Central memory CD8-positive, alpha-beta T cell (primary cell): ENCODE results near the gene TNS2.
"Not testable (repeated sequence)": the region's sequence is repeated elsewhere in the genome, so short reads cannot be mapped to it uniquely, and the experiment has no call there.

ENCODE experiments used
- ATAC-seq: fragments of 150-1000 bp; cut with Tn5 transposase; replicated peaks from 2 replicates; pipeline ENCODE4 v1.10.0; 2022; ENCODE audit warnings: mild to moderate bottlenecking, moderate FRiP score, moderate number of reproducible peaks; ENCODE audit not compliant: poor library complexity, severe bottlenecking; ENCODE audit errors: extremely low read depth
- DNase-seq, 2 donors: peaks; one replicate each; pipeline ENCODE4 v3.0.0; 2021; ENCODE audit warnings: low spot score in 2 of 2
- H3K27ac Mint-ChIP-seq: one replicate; pipeline ENCODE4 v1.8.0; 2022; ENCODE audit warnings: low read depth, mild to moderate bottlenecking, moderate library complexity, mixed read lengths
- H3K27me3 Mint-ChIP-seq: one replicate; pipeline ENCODE4 v1.8.0; 2022; ENCODE audit warnings: mixed read lengths
- H3K36me3 Mint-ChIP-seq: one replicate; pipeline ENCODE4 v1.8.0; 2022; ENCODE audit warnings: mild to moderate bottlenecking, moderate library complexity, mixed read lengths; ENCODE audit not compliant: insufficient read depth
- H3K4me1 Mint-ChIP-seq: one replicate; pipeline ENCODE4 v1.8.0; 2022; ENCODE audit warnings: mixed read lengths
- H3K4me3 Mint-ChIP-seq: one replicate; pipeline ENCODE4 v1.8.0; 2022; ENCODE audit warnings: mild to moderate bottlenecking, moderate library complexity, mixed read lengths
- H3K9me3 Mint-ChIP-seq: one replicate; pipeline ENCODE4 v1.8.0; 2022; ENCODE audit warnings: mixed read lengths

Gene TNS2

GRCh38 chr12:53049571-53050318 is at the start of gene TNS2:
TNS2 (plus strand) TSS chr12:53050065; CDS start chr12:53050186, 121 bp downstream.
- DNase-seq (no peak), ATAC-seq (no peak)
- peaks cover 12% of the 10 kb centered on the region for H3K36me3 Mint-ChIP-seq
- no peaks in the 10 kb centered on the region for H3K27me3 Mint-ChIP-seq
- peaks cover 23% of the 10 kb centered on the region for H3K4me1 Mint-ChIP-seq
- H3K27ac Mint-ChIP-seq = peak within 1 kb of the TSS; percentile 8
- H3K9me3 Mint-ChIP-seq = no peaks in the 10 kb centered on the region
- H3K4me3 Mint-ChIP-seq = no peak within 1 kb of the TSS

GRCh38 chr12:53004178-53004577 is 45.7 kb upstream of the TNS2 start:
- Mint-ChIP-seq H3K27ac (no peak overlapping the region), H3K27me3 (peaks cover 11% of the 10 kb centered on the region), H3K9me3 (no peaks in the 10 kb centered on the region), H3K4me1 (peaks cover 30% of the 10 kb centered on the region), H3K4me3 (no peak overlapping the region), H3K36me3 (peaks cover 20% of the 10 kb centered on the region)
- ATAC-seq (no peak), DNase-seq (no peak)

GRCh38 chr12:53004582-53004981 is 45.3 kb upstream of the TNS2 start:
- no peak for DNase-seq
- peaks cover 20% of the 10 kb centered on the region for H3K36me3 Mint-ChIP-seq
- no peak overlapping the region for H3K27ac Mint-ChIP-seq
- H3K9me3 Mint-ChIP-seq = no peaks in the 10 kb centered on the region
- H3K4me1 Mint-ChIP-seq = peaks cover 33% of the 10 kb centered on the region
- H3K4me3 Mint-ChIP-seq = no peak overlapping the region
- ATAC-seq = no peak
- H3K27me3 Mint-ChIP-seq = peaks cover 6% of the 10 kb centered on the region

- H3K27ac Mint-ChIP-seq = peak overlapping the region; percentile 90
- H3K27me3 Mint-ChIP-seq = no peaks in the 10 kb centered on the region
- no peaks in the 10 kb centered on the region for H3K9me3 Mint-ChIP-seq
- peak overlapping the region; percentile 100 for H3K4me3 Mint-ChIP-seq
- ATAC-seq (no peak), DNase-seq (peak in 1 of 2 donors; percentile 9)
- H3K36me3 Mint-ChIP-seq = peaks cover 20% of the 10 kb centered on the region
- peaks cover 41% of the 10 kb centered on the region for H3K4me1 Mint-ChIP-seq
These were observed 44.5 kb upstream of the TNS2 start for GRCh38 chr12:53005215-53005985.

GRCh38 chr12:53005986-53006809 is 43.7 kb upstream of the TNS2 start, which contains the start of gene EIF4B:
EIF4B (plus strand) TSS chr12:53006456; CDS start chr12:53006484, 28 bp downstream.
- Mint-ChIP-seq H3K9me3 (no peaks in the 10 kb centered on the region), H3K27ac (peak within 1 kb of the TSS; percentile 90), H3K4me3 (peak within 1 kb of the TSS; percentile 100), H3K4me1 (peaks cover 48% of the 10 kb centered on the region), H3K27me3 (no peaks in the 10 kb centered on the region), H3K36me3 (peaks cover 20% of the 10 kb centered on the region)
- ATAC-seq (peak; percentile 92), DNase-seq (peak; percentile 96 to 99)

- Mint-ChIP-seq H3K27me3 (no peaks in the 10 kb centered on the region), H3K36me3 (peaks cover 20% of the 10 kb centered on the region), H3K4me1 (peaks cover 55% of the 10 kb centered on the region), H3K27ac (peak overlapping the region; percentile 90), H3K4me3 (peak overlapping the region; percentile 100), H3K9me3 (no peaks in the 10 kb centered on the region)
- ATAC-seq = peak; percentile 42
- peak; percentile 50 to 56 for DNase-seq
These were observed 43.0 kb upstream of the TNS2 start for GRCh38 chr12:53006810-53007309.

- no peak for ATAC-seq
- Mint-ChIP-seq H3K4me1 (peaks cover 57% of the 10 kb centered on the region), H3K36me3 (peaks cover 20% of the 10 kb centered on the region)
These were observed 42.5 kb upstream of the TNS2 start for GRCh38 chr12:53007343-53007742.

GRCh38 chr12:53008760-53009159 is 41.1 kb upstream of the TNS2 start:
- H3K27ac Mint-ChIP-seq = not testable (repeated sequence)

More at GRCh38 chr12:53007343-53007742, 42.5 kb upstream of the TNS2 start:
- no peak for DNase-seq
- Mint-ChIP-seq H3K27me3 (no peaks in the 10 kb centered on the region), H3K4me3 (peak overlapping the region; percentile 100), H3K27ac (peak overlapping the region; percentile 90), H3K9me3 (no peaks in the 10 kb centered on the region)

GRCh38 chr12:53010955-53011354 is 38.9 kb upstream of the TNS2 start:
- Mint-ChIP-seq H3K4me3 (no peak overlapping the region), H3K36me3 (peaks cover 37% of the 10 kb centered on the region), H3K27me3 (no peaks in the 10 kb centered on the region), H3K9me3 (no peaks in the 10 kb centered on the region), H3K27ac (no peak overlapping the region), H3K4me1 (peaks cover 73% of the 10 kb centered on the region)
- no peak for DNase-seq
- no peak for ATAC-seq

More at GRCh38 chr12:53008760-53009159, 41.1 kb upstream of the TNS2 start:
- H3K9me3 Mint-ChIP-seq, DNase-seq, ATAC-seq, H3K27me3 Mint-ChIP-seq: not testable (repeated sequence)
- Mint-ChIP-seq H3K36me3 (peaks cover 27% of the 10 kb centered on the region), H3K4me3 (peak overlapping the region; percentile 100), H3K4me1 (peaks cover 63% of the 10 kb centered on the region)

- Mint-ChIP-seq H3K4me3 (no peak overlapping the region), H3K27ac (peak overlapping the region; percentile 10), H3K9me3 (no peaks in the 10 kb centered on the region), H3K27me3 (no peaks in the 10 kb centered on the region), H3K4me1 (peaks cover 63% of the 10 kb centered on the region), H3K36me3 (peaks cover 39% of the 10 kb centered on the region)
- no peak for ATAC-seq
- no peak for DNase-seq
These were observed 38.0 kb upstream of the TNS2 start for GRCh38 chr12:53011889-53012288.

- ATAC-seq = no peak
- H3K9me3 Mint-ChIP-seq = no peaks in the 10 kb centered on the region
- peaks cover 46% of the 10 kb centered on the region for H3K36me3 Mint-ChIP-seq
- no peak for DNase-seq
- peaks cover 53% of the 10 kb centered on the region for H3K4me1 Mint-ChIP-seq
- H3K27ac Mint-ChIP-seq = no peak overlapping the region
- H3K27me3 Mint-ChIP-seq = no peaks in the 10 kb centered on the region
- H3K4me3 Mint-ChIP-seq = no peak overlapping the region
These were observed 36.9 kb upstream of the TNS2 start for GRCh38 chr12:53012928-53013327.

GRCh38 chr12:53014709-53015108 is 35.2 kb upstream of the TNS2 start:
- DNase-seq (no peak), ATAC-seq (no peak)
- Mint-ChIP-seq H3K27ac (peak overlapping the region; percentile 51), H3K4me1 (peaks cover 42% of the 10 kb centered on the region), H3K9me3 (no peaks in the 10 kb centered on the region), H3K27me3 (no peaks in the 10 kb centered on the region), H3K36me3 (peaks cover 53% of the 10 kb centered on the region), H3K4me3 (no peak overlapping the region)
